Effector memory CD4-positive, alpha-beta T cell (primary cell): ENCODE data around the gene CUL1.

ENCODE experiments used
- DNase-seq, 3 donors: peaks; one replicate each; pipeline ENCODE4 v3.0.0-alpha.2; 2020
- H3K27ac ChIP-seq: 2 replicates; pipeline ENCODE4 v1.7.0; 2013; ENCODE audit warnings: mild to moderate bottlenecking, low read length, moderate library complexity; ENCODE audit not compliant: insufficient read depth, poor library complexity, severe bottlenecking
- H3K27me3 ChIP-seq: replicated peaks from 2 replicates; pipeline ENCODE4 v1.7.0; 2013; ENCODE audit warnings: mild to moderate bottlenecking, low read length; ENCODE audit not compliant: insufficient read depth, control insufficient read depth, poor library complexity, severe bottlenecking
- H3K36me3 ChIP-seq: 2 replicates; pipeline ENCODE4 v1.7.0; 2013; ENCODE audit warnings: mild to moderate bottlenecking, low read length, moderate library complexity; ENCODE audit not compliant: control insufficient read depth, insufficient read depth
- H3K4me1 ChIP-seq: 2 replicates; pipeline ENCODE4 v1.7.0; 2013; ENCODE audit warnings: low read length, mild to moderate bottlenecking; ENCODE audit not compliant: control insufficient read depth, insufficient read depth, poor library complexity, severe bottlenecking
- H3K4me3 ChIP-seq: 2 replicates; pipeline ENCODE4 v1.7.0; 2013; ENCODE audit warnings: low read length, low read depth, mild to moderate bottlenecking; ENCODE audit not compliant: insufficient read depth, poor library complexity, severe bottlenecking
- H3K9me3 ChIP-seq: 2 replicates; pipeline ENCODE4 v1.7.0; 2013; ENCODE audit warnings: mild to moderate bottlenecking, low read length, moderate library complexity; ENCODE audit not compliant: control insufficient read depth

CUL1 gene

DNA sequence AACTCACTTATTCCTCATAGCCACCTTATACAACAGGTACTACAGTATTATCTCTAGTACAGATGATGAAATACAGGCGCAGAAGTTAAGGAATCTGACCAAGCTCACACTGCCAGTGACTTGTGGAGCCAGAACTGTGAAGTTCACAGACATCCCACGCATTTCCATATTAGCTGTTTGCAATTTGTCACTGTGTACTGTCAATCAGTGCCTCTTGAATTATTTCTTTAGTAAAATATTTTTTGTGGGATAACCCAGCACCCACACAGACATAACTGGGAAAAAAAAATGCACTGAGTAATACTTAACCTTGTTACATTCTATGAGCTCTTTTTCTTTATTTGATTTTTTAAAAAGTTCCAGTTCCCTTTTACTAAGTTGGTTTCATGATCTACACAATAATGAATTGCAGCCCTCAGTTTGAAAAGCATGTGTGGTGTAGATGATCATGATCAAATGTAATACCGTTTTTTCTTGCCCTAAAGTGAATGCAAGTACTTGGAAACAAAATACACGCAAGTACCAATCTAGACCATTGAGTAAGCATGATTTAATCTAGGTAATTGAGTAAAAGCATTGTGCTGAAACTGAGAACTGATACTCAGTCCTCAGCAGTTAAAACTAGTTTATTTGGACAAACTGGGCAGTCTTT is 14.1 kb downstream of the CUL1 start:
- H3K27ac ChIP-seq: no peak overlapping the region
- H3K4me3 ChIP-seq: no peak overlapping the region
- no peaks in the 10 kb centered on the region for H3K9me3 ChIP-seq
- H3K36me3 ChIP-seq: no peaks in the 10 kb centered on the region
- no peaks in the 10 kb centered on the region for H3K27me3 ChIP-seq
- peaks cover 6% of the 10 kb centered on the region for H3K4me1 ChIP-seq
- DNase-seq: no peak

DNA sequence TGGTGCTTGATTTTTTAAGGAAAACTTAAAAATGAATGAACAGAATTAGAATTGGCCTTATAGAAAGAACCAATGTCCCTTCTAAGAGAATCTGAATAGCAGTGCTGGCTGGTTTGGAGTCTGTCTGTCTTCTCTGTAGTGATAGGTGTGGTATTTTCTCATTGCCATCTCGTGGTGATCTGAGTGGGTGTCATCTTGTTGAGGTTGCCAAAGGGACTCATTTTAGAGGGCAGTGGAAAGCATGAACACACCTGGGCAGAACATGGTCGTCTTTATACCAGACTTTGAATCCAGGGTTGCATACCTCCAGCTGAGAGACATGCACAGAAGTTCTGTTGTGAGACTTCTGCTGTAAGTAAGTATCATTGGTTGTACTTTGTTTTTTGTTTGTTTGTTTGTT is 15.8 kb downstream of the CUL1 start:
- DNase-seq: no peak
- H3K4me3 ChIP-seq: no peak overlapping the region
- H3K27ac ChIP-seq: no peak overlapping the region
- H3K9me3 ChIP-seq: no peaks in the 10 kb centered on the region
- H3K36me3 ChIP-seq: no peaks in the 10 kb centered on the region
- H3K27me3 ChIP-seq: no peaks in the 10 kb centered on the region
- peaks cover 3% of the 10 kb centered on the region for H3K4me1 ChIP-seq

- Histone ChIP-seq H3K36me3 (no peaks in the 10 kb centered on the region), H3K4me1 (peaks cover 3% of the 10 kb centered on the region), H3K27me3 (no peaks in the 10 kb centered on the region), H3K27ac (no peak overlapping the region), H3K9me3 (no peaks in the 10 kb centered on the region), H3K4me3 (no peak overlapping the region)
- DNase-seq: no peak
These were observed 16.3 kb downstream of the CUL1 start for GRCh38 chr7:148715027-148715426.

GRCh38 chr7:148717266-148717793 is 18.6 kb downstream of the CUL1 start:
- H3K4me3 ChIP-seq: no peak overlapping the region
- H3K27me3 ChIP-seq: no peaks in the 10 kb centered on the region
- H3K36me3 ChIP-seq: no peaks in the 10 kb centered on the region
- H3K27ac ChIP-seq: no peak overlapping the region
- DNase-seq: no peak
- no peaks in the 10 kb centered on the region for H3K9me3 ChIP-seq
- peaks cover 11% of the 10 kb centered on the region for H3K4me1 ChIP-seq

DNA sequence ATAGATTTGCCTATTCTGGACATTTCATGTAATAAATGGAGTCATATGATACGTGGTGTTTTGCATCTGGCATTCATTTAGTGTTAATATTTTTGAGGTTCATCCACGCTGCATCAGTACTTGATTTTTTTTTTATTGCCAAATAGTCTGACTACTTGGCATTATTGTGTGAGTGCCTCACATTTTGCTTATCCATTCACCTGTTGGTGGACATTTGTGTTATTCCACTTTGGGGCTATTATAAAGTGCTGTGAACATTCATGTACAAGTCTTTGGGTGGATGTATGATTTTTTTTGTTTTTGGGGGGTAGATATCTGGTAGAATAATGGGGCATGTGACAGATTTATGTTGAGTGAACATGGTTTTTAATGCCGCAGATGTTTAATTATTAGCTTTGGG is 19.7 kb downstream of the CUL1 start:
- H3K9me3 ChIP-seq: no peaks in the 10 kb centered on the region
- H3K4me1 ChIP-seq: peaks cover 21% of the 10 kb centered on the region
- no peak overlapping the region for H3K27ac ChIP-seq
- no peak for DNase-seq
- H3K36me3 ChIP-seq: no peaks in the 10 kb centered on the region
- H3K4me3 ChIP-seq: no peak overlapping the region
- no peaks in the 10 kb centered on the region for H3K27me3 ChIP-seq

GRCh38 chr7:148719753-148720152 is 21.1 kb downstream of the CUL1 start:
- peaks cover 21% of the 10 kb centered on the region for H3K4me1 ChIP-seq
- no peak overlapping the region for H3K27ac ChIP-seq
- H3K27me3 ChIP-seq: no peaks in the 10 kb centered on the region
- no peak for DNase-seq
- H3K36me3 ChIP-seq: no peaks in the 10 kb centered on the region
- no peak overlapping the region for H3K4me3 ChIP-seq
- no peaks in the 10 kb centered on the region for H3K9me3 ChIP-seq

DNA sequence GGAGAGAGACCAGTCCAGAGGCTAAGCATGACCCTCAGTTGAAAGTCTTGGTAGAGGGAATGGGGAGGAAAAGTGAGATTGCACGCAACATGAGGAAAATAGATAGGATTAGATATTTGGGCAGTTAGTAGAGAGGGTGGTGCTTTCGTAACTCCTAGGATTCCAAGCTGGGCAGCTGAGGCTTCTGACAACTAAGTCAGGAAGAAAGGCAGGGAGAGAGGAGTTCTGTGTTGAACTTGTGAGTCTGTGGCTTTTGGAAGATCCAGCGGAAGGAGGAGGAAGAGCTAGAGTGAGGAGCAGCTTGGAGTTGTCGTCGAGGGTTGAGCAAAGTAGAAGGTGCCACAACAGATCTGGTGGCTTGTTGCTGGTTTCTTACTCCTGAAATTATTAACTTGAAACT is 21.8 kb downstream of the CUL1 start:
- Histone ChIP-seq H3K4me3 (no peak overlapping the region), H3K27me3 (no peaks in the 10 kb centered on the region), H3K36me3 (no peaks in the 10 kb centered on the region), H3K4me1 (peaks cover 21% of the 10 kb centered on the region), H3K9me3 (no peaks in the 10 kb centered on the region), H3K27ac (no peak overlapping the region)
- DNase-seq: no peak

DNA sequence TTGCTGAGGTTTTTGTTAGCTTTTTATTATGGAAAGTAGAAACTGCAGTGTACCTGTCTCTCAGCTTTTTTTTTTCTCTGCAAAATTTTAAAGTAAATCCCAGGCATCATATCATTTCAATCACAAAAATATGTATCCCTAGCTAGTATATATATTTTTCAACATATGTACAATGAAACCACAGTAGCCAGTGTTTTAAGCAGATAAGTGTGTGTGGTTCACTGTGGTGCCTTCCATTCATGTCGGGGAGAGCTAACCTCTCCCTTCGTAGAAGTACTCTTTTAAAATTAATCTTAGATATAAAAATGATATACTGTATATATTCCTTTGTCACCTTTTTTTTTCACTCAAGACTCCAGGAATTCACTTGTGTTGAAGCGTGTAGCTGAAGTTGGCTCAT is 22.7 kb downstream of the CUL1 start:
- Histone ChIP-seq H3K27ac (no peak overlapping the region), H3K9me3 (no peaks in the 10 kb centered on the region), H3K4me1 (peaks cover 21% of the 10 kb centered on the region), H3K4me3 (no peak overlapping the region), H3K36me3 (no peaks in the 10 kb centered on the region), H3K27me3 (no peaks in the 10 kb centered on the region)
- no peak for DNase-seq

DNA sequence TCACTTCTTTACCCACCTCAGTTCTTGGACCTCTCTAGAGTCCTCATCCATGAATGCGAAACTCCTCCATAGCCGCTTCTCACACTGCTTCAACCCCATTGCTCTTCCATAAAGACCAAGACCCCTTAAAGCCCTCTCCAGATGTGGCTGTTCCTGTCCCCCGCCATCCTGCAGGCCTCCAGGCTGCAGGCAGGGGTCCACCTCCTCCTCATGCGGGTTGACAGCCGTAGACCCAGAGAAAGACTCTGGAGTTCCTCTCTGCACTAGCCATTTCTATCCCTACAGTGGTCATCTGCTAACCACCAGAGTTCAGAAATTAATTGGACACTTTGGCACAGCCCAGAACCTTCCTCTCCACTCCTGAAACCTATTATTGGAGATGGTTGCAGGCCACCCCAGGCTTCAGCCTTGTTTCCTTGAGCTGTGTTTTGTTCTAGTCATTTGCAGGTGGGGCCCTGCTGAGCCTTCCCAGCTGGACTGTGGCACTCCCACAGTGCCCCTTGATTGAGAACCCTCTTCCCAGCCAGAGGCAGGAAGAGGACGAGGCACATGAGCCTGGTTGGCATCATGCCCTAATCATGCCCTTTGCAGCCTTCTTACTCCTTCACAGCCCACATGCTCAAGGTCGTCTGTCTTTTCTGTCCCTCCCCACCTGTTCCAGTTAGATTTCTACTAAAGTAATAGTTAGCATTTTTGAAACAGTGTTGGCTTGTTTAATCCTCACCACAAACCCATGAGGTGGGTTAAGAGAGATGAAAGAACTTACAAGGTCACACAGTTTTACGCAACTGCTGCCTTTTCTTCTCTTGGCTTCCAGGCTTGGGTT is 23.9 kb downstream of the CUL1 start:
- Histone ChIP-seq H3K4me1 (peaks cover 21% of the 10 kb centered on the region), H3K36me3 (no peaks in the 10 kb centered on the region), H3K9me3 (no peaks in the 10 kb centered on the region), H3K4me3 (no peak overlapping the region), H3K27ac (no peak overlapping the region), H3K27me3 (no peaks in the 10 kb centered on the region)
- DNase-seq: no peak

GRCh38 chr7:148723166-148723559 is 24.5 kb downstream of the CUL1 start:
- H3K4me3 ChIP-seq: no peak overlapping the region
- no peaks in the 10 kb centered on the region for H3K27me3 ChIP-seq
- no peak for DNase-seq
- peaks cover 21% of the 10 kb centered on the region for H3K4me1 ChIP-seq
- no peaks in the 10 kb centered on the region for H3K9me3 ChIP-seq
- H3K36me3 ChIP-seq: no peaks in the 10 kb centered on the region
- no peak overlapping the region for H3K27ac ChIP-seq
